LoVo (cell line): ENCODE results near the gene RBX1.

ENCODE experiments used
- DNase-seq: peaks from one replicate; pipeline ENCODE4 v3.0.0-alpha.2; 2016; ENCODE audit warnings: low spot score

Gene RBX1

GRCh38 chr22:41022470-41023298 is 71.5 kb downstream of the RBX1 start:
- peak; percentile 82 for DNase-seq
